ENCODE data around the gene FADS2.

- TF ChIP-seq POLR2A (IDR thresholded peaks at IDR 0.05), result no peak
- TF ChIP-seq CTCF (IDR thresholded peaks at IDR 0.05), result no peak
Measured at GRCh38 chr11:61799665-61800284, 28.3 kb upstream of the FADS2 start.
